RWPE2 (cell line): ENCODE results near the gene HIP1R.

Experiments used
- ATAC-seq: fragments of 200-7000 bp; cut with Tn5 transposase; 3 replicates; pipeline ENCODE4 v1.9.1; 2021; ENCODE audit warnings: low read depth
- DNase-seq: peaks from one replicate; pipeline ENCODE4 v3.0.0-alpha.2; 2020; ENCODE audit warnings: low spot score
- H3K27ac ChIP-seq: fragments of 450-650 bp; 2 replicates; pipeline ENCODE4 v1.5.1; 2017; ENCODE audit warnings: mild to moderate bottlenecking; ENCODE audit not compliant: poor library complexity, severe bottlenecking
- H3K27me3 ChIP-seq: fragments of 250-450 bp; sonication (Bioruptor Pico); 2 replicates; pipeline ENCODE4 v1.5.1; 2021; ENCODE audit warnings: mild to moderate bottlenecking, moderate library complexity; ENCODE audit not compliant: insufficient read depth, poor library complexity, severe bottlenecking
- H3K36me3 ChIP-seq: fragments of 250-450 bp; sonication (Bioruptor Pico); 2 replicates; pipeline ENCODE4 v1.5.1; 2020; ENCODE audit warnings: low read depth, mild to moderate bottlenecking, moderate library complexity
- H3K4me1 ChIP-seq: fragments of 250-450 bp; sonication (Bioruptor Pico); 2 replicates; pipeline ENCODE4 v1.5.1; 2021; ENCODE audit warnings: mild to moderate bottlenecking, moderate library complexity; ENCODE audit not compliant: insufficient read depth, poor library complexity, severe bottlenecking
- H3K4me3 ChIP-seq: fragments of 250-450 bp; sonication (Bioruptor Pico); 2 replicates; pipeline ENCODE4 v1.5.1; 2021; ENCODE audit warnings: mild to moderate bottlenecking, moderate library complexity; ENCODE audit not compliant: severe bottlenecking
- H3K9me3 ChIP-seq: fragments of 250-450 bp; sonication (Bioruptor Pico); 2 replicates; pipeline ENCODE4 v1.5.1; 2021; ENCODE audit warnings: mild to moderate bottlenecking, moderate library complexity; ENCODE audit not compliant: severe bottlenecking
- CTCF ChIP-seq: fragments of 450-650 bp; IDR thresholded peaks from one replicate; pipeline ENCODE4 v1.5.1; 2017; ENCODE audit warnings: mild to moderate bottlenecking, moderate library complexity; ENCODE audit not compliant: poor library complexity, severe bottlenecking

The HIP1R gene

GRCh38 chr12:122880155-122880667 is 45.0 kb downstream of the HIP1R start:
- Histone ChIP-seq H3K27me3 (no peaks in the 10 kb centered on the region), H3K4me1 (peaks cover 49% of the 10 kb centered on the region), H3K4me3 (no peak overlapping the region), H3K27ac (peak overlapping the region; percentile 80), H3K36me3 (peaks cover 52% of the 10 kb centered on the region), H3K9me3 (no peaks in the 10 kb centered on the region)
- DNase-seq, result no peak
- TF ChIP-seq CTCF, result no peak
- ATAC-seq, result no peak

- peak; percentile 35 for TF ChIP-seq CTCF
- Histone ChIP-seq H3K27me3 (no peaks in the 10 kb centered on the region), H3K4me3 (no peak overlapping the region), H3K4me1 (peaks cover 47% of the 10 kb centered on the region), H3K27ac (peak overlapping the region; percentile 80), H3K36me3 (peaks cover 51% of the 10 kb centered on the region), H3K9me3 (no peaks in the 10 kb centered on the region)
- DNase-seq (no peak), ATAC-seq (0 out of 3 replicates have a peak, but pooled peaks have one; percentile 35)
Measured at GRCh38 chr12:122880668-122881067, 45.4 kb downstream of the HIP1R start.

GRCh38 chr12:122882908-122883558 is 47.8 kb downstream of the HIP1R start:
- Histone ChIP-seq H3K4me1 (peaks cover 50% of the 10 kb centered on the region), H3K9me3 (no peaks in the 10 kb centered on the region), H3K27ac (peak overlapping the region; percentile 12), H3K4me3 (no peak overlapping the region), H3K27me3 (no peaks in the 10 kb centered on the region), H3K36me3 (peaks cover 40% of the 10 kb centered on the region)
- ATAC-seq (no peak), DNase-seq (no peak)
- TF ChIP-seq CTCF, result no peak

- Histone ChIP-seq H3K4me3 (no peak overlapping the region), H3K27ac (peak overlapping the region; percentile 98), H3K4me1 (peaks cover 56% of the 10 kb centered on the region), H3K27me3 (no peaks in the 10 kb centered on the region), H3K36me3 (peaks cover 31% of the 10 kb centered on the region), H3K9me3 (no peaks in the 10 kb centered on the region)
- no peak for TF ChIP-seq CTCF
- ATAC-seq (no peak), DNase-seq (no peak)
Measured at GRCh38 chr12:122884091-122884826, 49.0 kb downstream of the HIP1R start.
